Mesendoderm (in vitro differentiated cells): ENCODE data around the gene DLG2.
"Not testable (repeated sequence)": the region's sequence is repeated elsewhere in the genome, so short reads cannot be mapped to it uniquely, and the experiment has no call there.

Experiments
- DNase-seq: peaks from one replicate; pipeline ENCODE4 v3.0.0; 2013
- H2AK5ac ChIP-seq: 2 replicates; pipeline ENCODE4 v1.6.1; 2013; ENCODE audit warnings: low read length, inconsistent platforms
- H2BK120ac ChIP-seq: 2 replicates; pipeline ENCODE4 v1.6.1; 2013; ENCODE audit warnings: low read depth, mild to moderate bottlenecking, low read length, moderate library complexity, mixed read lengths
- H2BK15ac ChIP-seq: replicated peaks from 2 replicates; pipeline ENCODE4 v1.6.1; 2013; ENCODE audit warnings: low read depth, mild to moderate bottlenecking, moderate library complexity
- H2BK5ac ChIP-seq: 2 replicates; pipeline ENCODE4 v1.6.1; 2013; ENCODE audit warnings: low read length, inconsistent platforms
- H3K18ac ChIP-seq: 2 replicates; pipeline ENCODE4 v1.6.1; 2013; ENCODE audit warnings: mild to moderate bottlenecking, low read length, mixed read lengths
- H3K23ac ChIP-seq: one replicate; pipeline ENCODE4 v1.6.1; 2013; ENCODE audit warnings: low read length
- H3K27ac ChIP-seq: 2 replicates; pipeline ENCODE4 v1.5.1; 2013; ENCODE audit warnings: low read depth, mild to moderate bottlenecking, inconsistent platforms, low read length, moderate library complexity
- H3K27me3 ChIP-seq: 2 replicates; pipeline ENCODE4 v1.6.1; 2013; ENCODE audit warnings: low read length, control low read depth, mild to moderate bottlenecking, inconsistent platforms; ENCODE audit not compliant: insufficient read depth, poor library complexity
- H3K36me3 ChIP-seq: 2 replicates; pipeline ENCODE4 v1.6.1; 2013; ENCODE audit warnings: low read length, inconsistent platforms; ENCODE audit not compliant: control insufficient read depth, insufficient read depth
- H3K4ac ChIP-seq: one replicate; pipeline ENCODE4 v1.6.1; 2013; ENCODE audit warnings: low read depth, mild to moderate bottlenecking, low read length, moderate library complexity
- H3K4me1 ChIP-seq: 2 replicates; pipeline ENCODE4 v1.6.1; 2013; ENCODE audit warnings: low read depth, low read length, inconsistent platforms; ENCODE audit not compliant: control insufficient read depth
- H3K4me2 ChIP-seq: 2 replicates; pipeline ENCODE4 v1.6.1; 2013; ENCODE audit warnings: low read length
- H3K4me3 ChIP-seq: 2 replicates; pipeline ENCODE4 v1.5.1; 2013; ENCODE audit warnings: mild to moderate bottlenecking, low read length
- H3K56ac ChIP-seq: one replicate; pipeline ENCODE4 v1.6.1; 2013; ENCODE audit warnings: low read length
- H3K79me1 ChIP-seq: 2 replicates; pipeline ENCODE4 v1.6.1; 2013; ENCODE audit warnings: low read length, inconsistent platforms
- H3K79me2 ChIP-seq: 2 replicates; pipeline ENCODE4 v1.6.1; 2013; ENCODE audit warnings: mild to moderate bottlenecking, low read length; ENCODE audit not compliant: control insufficient read depth, insufficient read depth
- H3K9ac ChIP-seq: 2 replicates; pipeline ENCODE4 v1.6.1; 2013; ENCODE audit warnings: low read length, inconsistent platforms
- H4K5ac ChIP-seq: one replicate; pipeline ENCODE4 v1.6.1; 2013; ENCODE audit warnings: low read length
- H4K8ac ChIP-seq: one replicate; pipeline ENCODE4 v1.6.1; 2013; ENCODE audit warnings: low read depth, mild to moderate bottlenecking, control low read depth, low read length, moderate library complexity
- WGBS: extraction: QIAGEN DNeasy Blood & Tissue Kit; methylation state at CpG from one replicate; pipeline ENCODE4 v1.1.7; 2013; ENCODE audit warnings: low lambda C conversion rate, missing lambda C conversion rate; ENCODE audit not compliant: insufficient coverage; ENCODE audit errors: extremely low coverage; 5-methylcytosine and 5-hydroxymethylcytosine counted together

DLG2 gene

GRCh38 chr11:85346484-85346883, 280.7 kb downstream of the DLG2 start:
- no peak for DNase-seq
- H3K27me3 ChIP-seq, result no peaks in the 10 kb centered on the region
- H2BK120ac ChIP-seq, result no peak overlapping the region
- H3K4me1 ChIP-seq, result peaks cover 2% of the 10 kb centered on the region
- H3K27ac ChIP-seq, result no peak overlapping the region
- no peak overlapping the region for H4K8ac ChIP-seq
- H3K18ac ChIP-seq, result no peak overlapping the region
- no peak overlapping the region for H3K4me3 ChIP-seq
- H2AK5ac ChIP-seq, result no peak overlapping the region
- no peak overlapping the region for H3K4ac ChIP-seq
- H2BK5ac ChIP-seq, result no peak overlapping the region
- H3K23ac ChIP-seq, result no peak overlapping the region
- no peaks in the 10 kb centered on the region for H3K79me1 ChIP-seq
- H4K5ac ChIP-seq, result no peak overlapping the region
- no peak overlapping the region for H3K56ac ChIP-seq
- no peak overlapping the region for H2BK15ac ChIP-seq
- no CpG with 5 or more reads among the region's 6 CpGs for WGBS
- H3K36me3 ChIP-seq, result no peaks in the 10 kb centered on the region
- no peak overlapping the region for H3K9ac ChIP-seq
- no peak overlapping the region for H3K4me2 ChIP-seq
- H3K79me2 ChIP-seq, result no peaks in the 10 kb centered on the region

GRCh38 chr11:85340846-85341245, 286.3 kb downstream of the DLG2 start:
- H3K9ac ChIP-seq, H3K79me2 ChIP-seq, H3K18ac ChIP-seq, H2BK15ac ChIP-seq, DNase-seq, H3K4me2 ChIP-seq, H3K79me1 ChIP-seq, H3K4me3 ChIP-seq, H3K23ac ChIP-seq, H3K27ac ChIP-seq, H4K8ac ChIP-seq, H3K4ac ChIP-seq, H3K56ac ChIP-seq, H4K5ac ChIP-seq, H2BK120ac ChIP-seq, H3K27me3 ChIP-seq, H2AK5ac ChIP-seq, H2BK5ac ChIP-seq, H3K4me1 ChIP-seq, H3K36me3 ChIP-seq: not testable (repeated sequence)
- WGBS, result no CpG with 5 or more reads among the region's 3 CpGs

DNA sequence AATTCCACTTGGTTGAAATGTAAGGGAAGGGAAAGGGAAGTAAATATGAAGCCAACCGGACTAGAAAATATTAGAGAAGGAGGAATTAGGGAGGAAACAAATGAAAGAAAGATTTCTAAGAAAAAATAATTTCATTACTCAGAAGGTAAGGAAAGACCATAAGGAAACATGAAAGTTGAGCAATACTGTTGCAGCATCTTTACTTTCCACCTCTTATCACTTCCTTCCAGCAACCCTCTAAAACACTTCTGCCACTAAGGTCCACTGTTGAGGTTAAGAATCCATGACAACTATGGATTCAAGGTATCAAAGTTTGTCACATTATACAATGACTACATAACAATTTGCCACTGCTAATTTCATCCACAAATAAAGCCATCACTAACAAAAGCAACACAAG, 308.6 kb downstream of the DLG2 start:
- Histone ChIP-seq H3K23ac (no peak overlapping the region), H3K4me2 (no peak overlapping the region), H3K79me2 (no peaks in the 10 kb centered on the region), H4K8ac (no peak overlapping the region), H2BK120ac (no peak overlapping the region), H3K4ac (no peak overlapping the region), H3K36me3 (no peaks in the 10 kb centered on the region), H3K27ac (no peak overlapping the region), H3K27me3 (no peaks in the 10 kb centered on the region), H2BK5ac (no peak overlapping the region), H3K56ac (no peak overlapping the region), H3K4me1 (no peaks in the 10 kb centered on the region), H3K79me1 (no peaks in the 10 kb centered on the region), H3K4me3 (no peak overlapping the region), H3K9ac (no peak overlapping the region), H2BK15ac (no peak overlapping the region), H2AK5ac (no peak overlapping the region), H4K5ac (no peak overlapping the region), H3K18ac (no peak overlapping the region)
- DNase-seq, result no peak
- WGBS, result 100% methylated on average over 1 of the region's 1 CpG

- no peaks in the 10 kb centered on the region for H3K79me1 ChIP-seq
- H3K27ac ChIP-seq, result no peak overlapping the region
- H2AK5ac ChIP-seq, result no peak overlapping the region
- no peak overlapping the region for H3K23ac ChIP-seq
- H3K36me3 ChIP-seq, result no peaks in the 10 kb centered on the region
- no peak overlapping the region for H3K9ac ChIP-seq
- H3K4ac ChIP-seq, result no peak overlapping the region
- H2BK15ac ChIP-seq, result no peak overlapping the region
- no peak overlapping the region for H3K4me3 ChIP-seq
- H3K4me1 ChIP-seq, result no peaks in the 10 kb centered on the region
- H2BK120ac ChIP-seq, result no peak overlapping the region
- WGBS, result no CpG with 5 or more reads among the region's 5 CpGs
- no peak overlapping the region for H3K56ac ChIP-seq
- H3K18ac ChIP-seq, result no peak overlapping the region
- no peak overlapping the region for H4K5ac ChIP-seq
- no peak overlapping the region for H4K8ac ChIP-seq
- no peaks in the 10 kb centered on the region for H3K27me3 ChIP-seq
- no peak for DNase-seq
- H3K4me2 ChIP-seq, result no peak overlapping the region
- H3K79me2 ChIP-seq, result no peaks in the 10 kb centered on the region
- H2BK5ac ChIP-seq, result no peak overlapping the region
Observed at GRCh38 chr11:85316967-85317366, 310.2 kb downstream of the DLG2 start.

GRCh38 chr11:85313741-85314140, 313.4 kb downstream of the DLG2 start:
- Histone ChIP-seq H3K4me3 (no peak overlapping the region), H2BK15ac (no peak overlapping the region), H3K4ac (no peak overlapping the region), H3K9ac (no peak overlapping the region), H3K4me2 (no peak overlapping the region), H2BK120ac (no peak overlapping the region), H3K27me3 (no peaks in the 10 kb centered on the region), H3K4me1 (no peaks in the 10 kb centered on the region), H4K5ac (no peak overlapping the region), H3K79me1 (no peaks in the 10 kb centered on the region), H2AK5ac (no peak overlapping the region), H3K18ac (no peak overlapping the region), H3K56ac (no peak overlapping the region), H2BK5ac (no peak overlapping the region), H4K8ac (no peak overlapping the region), H3K23ac (no peak overlapping the region), H3K27ac (no peak overlapping the region), H3K79me2 (no peaks in the 10 kb centered on the region), H3K36me3 (no peaks in the 10 kb centered on the region)
- no peak for DNase-seq

- Histone ChIP-seq H3K18ac (no peak overlapping the region), H3K9ac (no peak overlapping the region), H3K4me1 (no peaks in the 10 kb centered on the region), H3K27me3 (no peaks in the 10 kb centered on the region), H2BK15ac (no peak overlapping the region), H3K4me2 (no peak overlapping the region), H3K27ac (no peak overlapping the region), H4K8ac (no peak overlapping the region), H3K23ac (no peak overlapping the region), H2AK5ac (no peak overlapping the region), H3K79me1 (no peaks in the 10 kb centered on the region), H3K36me3 (no peaks in the 10 kb centered on the region), H3K79me2 (no peaks in the 10 kb centered on the region), H3K4me3 (no peak overlapping the region), H3K56ac (no peak overlapping the region), H2BK5ac (no peak overlapping the region), H4K5ac (no peak overlapping the region), H3K4ac (no peak overlapping the region), H2BK120ac (no peak overlapping the region)
- no peak for DNase-seq
- WGBS, result no CpG with 5 or more reads among the region's 2 CpGs
Observed at GRCh38 chr11:85310479-85310878, 316.7 kb downstream of the DLG2 start.
